ES-I3 (cell line): Measurements from ENCODE around the gene BTG2.
A peak's percentile ranks its signal among the peaks of the same experiment; 100 is the strongest.

ENCODE experiments used
- H3K36me3 ChIP-seq: 2 replicates; pipeline ENCODE4 v1.6.1; 2013; ENCODE audit warnings: mild to moderate bottlenecking, low read length, control low read depth, moderate library complexity; ENCODE audit not compliant: insufficient read depth
- H3K4me1 ChIP-seq: 2 replicates; pipeline ENCODE4 v1.6.1; 2013; ENCODE audit warnings: mild to moderate bottlenecking, control low read depth, low read length; ENCODE audit not compliant: insufficient read depth
- H3K9ac ChIP-seq: 2 replicates; pipeline ENCODE4 v1.6.1; 2013; ENCODE audit warnings: low read depth, mild to moderate bottlenecking, low read length, moderate library complexity
- H3K9me3 ChIP-seq: 2 replicates; pipeline ENCODE4 v1.6.1; 2013; ENCODE audit warnings: mild to moderate bottlenecking, low read length, moderate library complexity; ENCODE audit not compliant: control insufficient read depth, insufficient read depth

Gene BTG2

GRCh38 chr1:203325418-203326091, 20.2 kb downstream of the BTG2 start:
- Histone ChIP-seq H3K36me3 (no peaks in the 10 kb centered on the region), H3K9me3 (no peaks in the 10 kb centered on the region), H3K9ac (peak overlapping the region; percentile 24; the same call in 1 of the 2 replicates), H3K4me1 (peaks cover 33% of the 10 kb centered on the region)

- Histone ChIP-seq H3K9me3 (no peaks in the 10 kb centered on the region), H3K36me3 (no peaks in the 10 kb centered on the region), H3K9ac (peak overlapping the region; percentile 50), H3K4me1 (peaks cover 28% of the 10 kb centered on the region)
Observed at GRCh38 chr1:203326830-203327683, 21.7 kb downstream of the BTG2 start.

GRCh38 chr1:203327684-203328457, 22.6 kb downstream of the BTG2 start:
- Histone ChIP-seq H3K4me1 (peaks cover 28% of the 10 kb centered on the region), H3K36me3 (no peaks in the 10 kb centered on the region), H3K9me3 (no peaks in the 10 kb centered on the region), H3K9ac (peak overlapping the region; percentile 50)

- Histone ChIP-seq H3K9ac (no peak overlapping the region), H3K4me1 (peaks cover 28% of the 10 kb centered on the region), H3K36me3 (no peaks in the 10 kb centered on the region), H3K9me3 (no peaks in the 10 kb centered on the region)
Observed at GRCh38 chr1:203328714-203329122, 23.4 kb downstream of the BTG2 start.

- no peaks in the 10 kb centered on the region for H3K9me3 ChIP-seq
- peaks cover 10% of the 10 kb centered on the region; the same call in 1 of the 2 replicates for H3K4me1 ChIP-seq
- no peaks in the 10 kb centered on the region for H3K36me3 ChIP-seq
- no peak overlapping the region for H3K9ac ChIP-seq
Observed at GRCh38 chr1:203331224-203331623, 25.9 kb downstream of the BTG2 start.

- Histone ChIP-seq H3K9ac (no peak overlapping the region), H3K4me1 (peaks cover 5% of the 10 kb centered on the region; the same call in 1 of the 2 replicates), H3K9me3 (no peaks in the 10 kb centered on the region), H3K36me3 (no peaks in the 10 kb centered on the region)
Observed at GRCh38 chr1:203335503-203335902, 30.2 kb downstream of the BTG2 start.

GRCh38 chr1:203336097-203336496, 30.8 kb downstream of the BTG2 start:
- Histone ChIP-seq H3K4me1 (peaks cover 5% of the 10 kb centered on the region; the same call in 1 of the 2 replicates), H3K9ac (no peak overlapping the region), H3K9me3 (no peaks in the 10 kb centered on the region), H3K36me3 (no peaks in the 10 kb centered on the region)

GRCh38 chr1:203338335-203339036, 33.2 kb downstream of the BTG2 start:
- no peaks in the 10 kb centered on the region for H3K36me3 ChIP-seq
- H3K9ac ChIP-seq = no peak overlapping the region
- peaks cover 5% of the 10 kb centered on the region; the same call in 1 of the 2 replicates for H3K4me1 ChIP-seq
- H3K9me3 ChIP-seq = no peaks in the 10 kb centered on the region

- H3K36me3 ChIP-seq = no peaks in the 10 kb centered on the region
- no peak overlapping the region for H3K9ac ChIP-seq
- H3K9me3 ChIP-seq = no peaks in the 10 kb centered on the region
- peaks cover 5% of the 10 kb centered on the region; the same call in 1 of the 2 replicates for H3K4me1 ChIP-seq
Observed at GRCh38 chr1:203340112-203340790, 34.9 kb downstream of the BTG2 start.

GRCh38 chr1:203342192-203342940, 37.0 kb downstream of the BTG2 start:
- Histone ChIP-seq H3K9ac (no peak overlapping the region), H3K36me3 (no peaks in the 10 kb centered on the region), H3K4me1 (peaks cover 5% of the 10 kb centered on the region; the same call in 1 of the 2 replicates), H3K9me3 (no peaks in the 10 kb centered on the region)

GRCh38 chr1:203343956-203344754, 38.8 kb downstream of the BTG2 start:
- Histone ChIP-seq H3K9me3 (no peaks in the 10 kb centered on the region), H3K36me3 (no peaks in the 10 kb centered on the region), H3K4me1 (no peaks in the 10 kb centered on the region), H3K9ac (no peak overlapping the region)

- no peaks in the 10 kb centered on the region for H3K9me3 ChIP-seq
- no peaks in the 10 kb centered on the region for H3K4me1 ChIP-seq
- H3K9ac ChIP-seq = no peak overlapping the region
- H3K36me3 ChIP-seq = no peaks in the 10 kb centered on the region
Observed at GRCh38 chr1:203346060-203346768, 40.9 kb downstream of the BTG2 start.
